GM21360 (cell line): Measurements from ENCODE around the gene RASSF8.

Experiments used
- ATAC-seq: cut with Tn5 transposase; IDR thresholded peaks from one replicate; pipeline ENCODE4 v1.9.1; 2021; ENCODE audit warnings: mild to moderate bottlenecking, moderate library complexity; ENCODE audit not compliant: unreplicated experiment

RASSF8 gene

GRCh38 chr12:25960143-25960542 lies 1.7 kb downstream of the RASSF8 start:
- ATAC-seq: no peak

GRCh38 chr12:25960961-25961360 lies 2.5 kb downstream of the RASSF8 start:
- no peak for ATAC-seq

GRCh38 chr12:25962932-25963525 lies 4.5 kb downstream of the RASSF8 start:
- no peak for ATAC-seq

- no peak for ATAC-seq
Measured at GRCh38 chr12:25965682-25966081, 7.2 kb downstream of the RASSF8 start.

GRCh38 chr12:25970082-25970481 lies 11.6 kb downstream of the RASSF8 start:
- ATAC-seq: no peak

GRCh38 chr12:25970916-25971653 lies 12.6 kb downstream of the RASSF8 start:
- no peak for ATAC-seq

GRCh38 chr12:25971654-25972041 lies 13.2 kb downstream of the RASSF8 start:
- no peak for ATAC-seq

- no peak for ATAC-seq
Measured at GRCh38 chr12:25972783-25973182, 14.3 kb downstream of the RASSF8 start.

- ATAC-seq: no peak
Measured at GRCh38 chr12:25975179-25975578, 16.7 kb downstream of the RASSF8 start.

GRCh38 chr12:25975682-25976081 lies 17.2 kb downstream of the RASSF8 start:
- ATAC-seq: no peak

- ATAC-seq: no peak
Measured at GRCh38 chr12:25976289-25976688, 17.8 kb downstream of the RASSF8 start.

GRCh38 chr12:25977047-25977446 lies 18.6 kb downstream of the RASSF8 start:
- ATAC-seq: no peak

- no peak for ATAC-seq
Measured at GRCh38 chr12:25979059-25979458, 20.6 kb downstream of the RASSF8 start.

- no peak for ATAC-seq
Measured at GRCh38 chr12:25979563-25979962, 21.1 kb downstream of the RASSF8 start.

GRCh38 chr12:25980035-25980434 lies 21.6 kb downstream of the RASSF8 start:
- no peak for ATAC-seq

- no peak for ATAC-seq
Measured at GRCh38 chr12:25981597-25981996, 23.1 kb downstream of the RASSF8 start.

- ATAC-seq: no peak
Measured at GRCh38 chr12:25982416-25982815, 23.9 kb downstream of the RASSF8 start.

- no peak for ATAC-seq
Measured at GRCh38 chr12:25983625-25984024, 25.1 kb downstream of the RASSF8 start.

GRCh38 chr12:25984759-25985158 lies 26.3 kb downstream of the RASSF8 start:
- no peak for ATAC-seq

- ATAC-seq: no peak
Measured at GRCh38 chr12:25985316-25986175, 27.1 kb downstream of the RASSF8 start.

GRCh38 chr12:25986180-25986579 lies 27.7 kb downstream of the RASSF8 start:
- ATAC-seq: no peak

GRCh38 chr12:25988505-25988904 lies 30.0 kb downstream of the RASSF8 start:
- ATAC-seq: no peak
